HG03520 (cell line): Measurements from ENCODE around the gene EPHA6.
"Not testable (repeated sequence)": the region's sequence is repeated elsewhere in the genome, so short reads cannot be mapped to it uniquely, and the experiment has no call there.

Experiments used
- ATAC-seq: cut with Tn5 transposase; IDR thresholded peaks from one replicate; pipeline ENCODE4 v1.9.1; 2021; ENCODE audit warnings: mild to moderate bottlenecking, moderate library complexity; ENCODE audit not compliant: unreplicated experiment

Gene EPHA6

GRCh38 chr3:97576221-97576620, 761.8 kb downstream of the EPHA6 start:
- ATAC-seq, result no peak

DNA sequence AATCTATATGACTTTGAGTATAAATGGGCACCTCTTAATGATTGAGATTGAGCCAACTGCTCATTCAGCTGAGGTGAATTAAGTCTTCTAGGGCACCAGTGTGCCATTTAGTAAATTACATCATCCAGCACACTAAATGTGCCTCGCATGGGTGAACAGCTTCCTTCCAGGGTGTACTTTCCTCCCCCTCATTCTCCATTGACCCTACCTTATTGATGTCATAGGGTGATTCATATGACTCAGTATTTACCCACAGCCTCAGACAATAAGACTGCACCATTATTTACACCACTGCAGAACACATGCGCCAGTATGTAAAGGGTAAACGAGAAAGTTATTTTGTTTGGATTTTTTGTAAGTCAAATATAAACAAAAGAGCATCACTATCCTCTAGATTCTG, 765.0 kb downstream of the EPHA6 start:
- no peak for ATAC-seq

GRCh38 chr3:97610626-97611025, 796.2 kb downstream of the EPHA6 start:
- ATAC-seq, result no peak

- ATAC-seq, result no peak
Observed at GRCh38 chr3:97612632-97613031, 798.2 kb downstream of the EPHA6 start.

GRCh38 chr3:97613139-97613538, 798.7 kb downstream of the EPHA6 start:
- no peak for ATAC-seq

DNA sequence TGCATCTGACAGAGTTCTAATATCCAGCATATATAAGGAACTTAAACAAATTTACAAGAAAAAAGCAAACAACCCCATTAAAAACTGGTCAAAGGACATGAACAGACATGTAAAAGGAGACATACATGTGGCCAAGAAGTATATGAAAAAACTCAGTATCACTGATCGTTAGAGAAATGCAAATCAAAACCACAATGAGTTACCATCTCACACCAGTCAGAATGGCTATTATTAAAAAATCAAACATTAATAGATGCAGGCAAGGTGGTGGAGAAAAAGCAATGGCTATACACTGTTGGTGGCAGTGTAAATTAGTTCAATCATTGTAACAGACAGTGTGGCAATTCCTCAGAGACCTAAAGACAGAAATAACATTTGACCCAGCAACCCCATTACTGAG, 806.1 kb downstream of the EPHA6 start:
- ATAC-seq, result not testable (repeated sequence)

- no peak for ATAC-seq
Observed at GRCh38 chr3:97636465-97636864, 822.1 kb downstream of the EPHA6 start.

- no peak for ATAC-seq
Observed at GRCh38 chr3:97646932-97647331, 832.5 kb downstream of the EPHA6 start.

DNA sequence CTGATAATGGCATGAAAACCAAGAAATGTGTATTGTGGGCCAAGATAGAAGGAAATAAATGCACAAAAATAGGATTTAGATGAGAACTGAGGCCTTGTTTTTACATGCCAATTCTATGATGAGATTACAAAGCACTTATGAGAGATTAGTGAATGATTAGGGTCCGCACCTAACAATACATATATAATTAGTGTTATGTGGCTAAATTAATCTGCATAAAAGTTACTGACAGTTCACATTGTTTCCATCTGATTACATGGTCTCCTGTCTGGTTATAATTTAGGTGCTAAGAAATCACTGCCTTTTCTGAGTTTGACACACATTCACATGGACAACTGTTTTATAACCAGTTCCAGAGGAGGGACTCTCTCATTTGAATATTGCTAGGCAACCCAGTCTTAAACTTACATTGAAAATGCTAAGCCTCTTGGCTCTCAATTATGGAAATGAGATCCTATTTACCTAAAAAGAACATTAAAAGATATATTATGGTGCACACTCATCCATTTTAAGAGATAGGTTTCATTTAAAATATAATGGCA, 833.1 kb downstream of the EPHA6 start:
- no peak for ATAC-seq

- ATAC-seq, result no peak
Observed at GRCh38 chr3:97655971-97656370, 841.6 kb downstream of the EPHA6 start.

- ATAC-seq, result no peak
Observed at GRCh38 chr3:97656638-97657037, 842.2 kb downstream of the EPHA6 start.

DNA sequence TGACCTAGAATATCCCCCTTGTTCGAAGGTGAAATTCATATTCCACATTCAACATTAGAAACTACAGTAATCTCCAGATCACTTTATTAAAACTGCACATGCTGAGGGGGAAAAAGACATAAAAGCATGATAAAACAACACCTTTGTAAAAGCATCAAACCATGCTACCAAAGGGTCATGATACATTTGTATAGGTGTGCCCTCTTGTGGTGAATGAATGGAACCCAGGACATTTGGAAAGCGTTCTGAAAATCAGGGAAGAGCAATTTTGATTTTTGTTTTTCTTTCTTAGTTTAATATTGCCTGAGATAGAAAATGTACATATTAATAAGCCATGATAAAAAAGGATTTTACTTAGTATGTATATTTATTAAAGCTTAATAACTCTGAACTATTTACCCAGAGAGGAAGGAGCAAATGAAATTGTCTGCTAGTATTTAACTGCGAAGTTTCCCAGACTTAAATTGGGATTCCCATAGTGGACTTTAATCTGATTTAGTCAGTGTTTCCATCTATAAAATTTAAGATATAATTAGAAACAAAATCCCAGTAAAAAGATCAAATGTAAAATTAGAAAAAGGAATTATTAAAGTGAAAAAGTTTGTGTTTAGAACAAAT, 844.4 kb downstream of the EPHA6 start:
- ATAC-seq, result no peak

GRCh38 chr3:97662264-97662663, 847.9 kb downstream of the EPHA6 start:
- no peak for ATAC-seq

DNA sequence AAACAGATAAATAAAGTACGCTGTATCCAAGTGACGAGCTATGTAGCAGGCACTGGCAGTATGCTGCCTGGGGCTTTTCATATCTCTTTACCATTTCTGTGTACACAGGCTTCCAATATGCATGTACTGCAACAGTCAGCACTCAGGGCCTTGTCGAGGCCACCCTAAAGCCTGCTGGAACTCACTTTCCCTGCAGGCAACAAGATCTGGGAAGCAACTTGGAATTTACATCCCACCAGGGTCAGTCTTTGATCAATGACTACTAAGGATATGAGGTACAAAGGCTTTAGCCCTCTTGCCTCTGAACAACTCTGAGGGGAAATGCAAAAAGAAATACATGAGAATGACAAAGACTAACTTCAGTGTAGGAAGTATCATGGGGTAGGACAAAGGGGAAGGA, 848.4 kb downstream of the EPHA6 start:
- no peak for ATAC-seq

DNA sequence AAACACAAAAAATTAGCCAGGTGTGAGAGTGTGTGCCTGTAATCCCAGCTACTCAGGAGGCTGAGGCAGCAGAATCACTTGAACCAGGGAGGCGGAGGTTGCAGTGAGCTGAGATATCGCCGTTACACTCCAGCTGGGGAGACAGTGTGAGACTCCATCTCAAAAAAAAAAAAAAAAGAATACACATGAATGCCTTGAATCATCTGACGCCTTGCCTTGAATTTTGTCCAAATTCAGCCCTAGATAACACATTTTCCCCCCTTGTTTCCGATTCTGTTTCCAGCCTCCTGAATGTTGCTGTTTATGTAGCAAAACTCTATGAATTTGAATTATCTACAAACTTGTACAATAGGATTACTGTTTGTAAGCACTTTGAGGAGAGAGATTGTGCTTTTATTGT, 851.5 kb downstream of the EPHA6 start:
- ATAC-seq, result no peak

- no peak for ATAC-seq
Observed at GRCh38 chr3:97670952-97671351, 856.6 kb downstream of the EPHA6 start.

- ATAC-seq, result no peak
Observed at GRCh38 chr3:97673357-97673997, 859.1 kb downstream of the EPHA6 start.

- ATAC-seq, result no peak
Observed at GRCh38 chr3:97674461-97674860, 860.1 kb downstream of the EPHA6 start.

DNA sequence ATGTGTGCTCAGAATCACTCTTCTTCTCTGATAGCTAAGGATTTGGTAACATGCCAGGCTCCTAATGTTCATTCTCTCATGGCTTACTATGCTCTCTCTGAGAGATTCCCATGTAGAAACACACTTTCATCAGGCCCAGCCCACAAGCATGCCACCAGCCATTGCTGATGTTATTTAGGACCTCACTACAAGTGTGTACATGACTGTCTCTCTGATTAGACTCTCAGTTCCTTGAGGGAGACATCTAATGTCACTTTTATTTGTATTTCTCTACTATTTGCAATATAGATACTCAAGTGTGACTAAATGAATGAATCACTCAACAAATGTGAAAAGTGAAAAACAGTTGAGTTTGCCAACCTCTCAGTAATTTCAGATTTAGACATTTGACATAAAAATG, 865.8 kb downstream of the EPHA6 start:
- no peak for ATAC-seq

GRCh38 chr3:97680696-97681095, 866.3 kb downstream of the EPHA6 start:
- no peak for ATAC-seq

- ATAC-seq, result no peak
Observed at GRCh38 chr3:97684490-97684889, 870.1 kb downstream of the EPHA6 start.

GRCh38 chr3:97686258-97686657, 871.9 kb downstream of the EPHA6 start:
- no peak for ATAC-seq

DNA sequence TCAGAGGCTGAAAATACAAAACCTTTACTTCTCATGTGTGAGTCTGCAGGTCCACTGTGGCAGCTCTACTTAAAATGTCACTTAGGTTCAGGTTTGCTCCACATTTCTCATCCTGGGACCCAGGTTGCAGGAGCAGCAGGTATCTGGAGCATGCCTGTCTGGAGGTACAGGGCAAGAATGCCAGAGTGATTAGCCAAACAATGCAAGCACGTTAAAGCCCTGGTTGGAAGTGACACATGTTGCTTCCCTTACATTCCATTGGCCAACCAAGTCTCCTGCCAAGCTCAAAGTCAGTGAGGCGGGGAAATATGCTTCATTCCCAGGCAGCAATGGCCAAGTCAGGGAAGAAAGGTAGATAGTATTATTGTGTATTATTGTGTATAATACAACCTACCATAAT, 873.3 kb downstream of the EPHA6 start:
- no peak for ATAC-seq
